D721Med (cell line): ENCODE measurements around the gene CLTCL1.

Experiments
- DNase-seq: peaks from one replicate; pipeline ENCODE4 v3.0.0; 2011; ENCODE audit warnings: low spot score; ENCODE audit not compliant: insufficient read length
- FAIRE-seq: peaks from 2 replicates; lab custom pipeline; 2011; peaks lifted over from hg19 to GRCh38; lab: Jason Lieb, UNC
- CTCF ChIP-seq: IDR thresholded peaks from 2 replicates; pipeline ENCODE4 v1.5.1; 2012; ENCODE audit warnings: mild to moderate bottlenecking, control low read depth; ENCODE audit not compliant: insufficient read depth; ENCODE audit errors: missing control alignments

Gene CLTCL1

GRCh38 chr22:19241593-19241906, 50.0 kb downstream of the CLTCL1 start:
- no peak for FAIRE-seq

DNA sequence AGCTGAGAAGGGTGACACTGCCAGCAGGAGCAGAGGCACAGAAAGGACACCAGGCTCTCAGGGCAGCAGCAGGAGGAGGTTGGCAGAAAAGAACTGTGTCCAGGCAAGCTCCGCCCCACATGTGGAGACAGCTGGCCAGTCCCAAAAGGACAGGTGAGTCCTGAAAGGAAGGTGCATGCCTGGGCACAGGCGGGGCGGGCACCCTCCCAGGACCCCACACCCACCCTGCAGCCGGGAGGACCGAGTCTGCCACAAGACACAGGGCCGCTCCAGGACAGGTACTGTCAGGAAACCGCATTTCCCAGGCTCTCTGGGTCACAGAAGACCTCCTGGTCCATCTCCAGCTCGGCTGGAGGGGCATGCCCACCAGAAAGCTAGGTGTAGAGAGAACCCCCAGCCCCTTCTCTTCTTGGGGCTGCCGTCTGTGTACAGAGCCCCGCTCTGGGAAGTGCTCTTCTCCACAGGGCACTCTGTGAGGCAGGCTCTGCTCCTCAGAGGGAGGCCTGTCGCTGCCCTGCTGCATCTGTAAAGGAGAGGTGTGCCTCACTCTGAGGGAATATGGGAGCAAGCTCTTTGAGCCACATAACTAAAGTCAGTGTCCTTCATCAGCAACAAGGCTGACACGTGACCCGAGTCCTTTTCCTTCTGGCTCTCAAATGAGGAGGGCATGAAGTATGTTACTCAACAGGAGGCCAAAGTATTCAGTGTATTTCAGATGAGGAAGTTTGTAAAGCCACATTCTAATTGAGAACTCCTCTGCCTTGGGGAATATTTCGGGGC, 50.5 kb downstream of the CLTCL1 start:
- FAIRE-seq = no peak
- DNase-seq = no peak

More at GRCh38 chr22:19241593-19241906, 50.0 kb downstream of the CLTCL1 start:
- DNase-seq = no peak
- TF ChIP-seq CTCF = no peak

GRCh38 chr22:19239464-19239863, 52.1 kb downstream of the CLTCL1 start:
- TF ChIP-seq CTCF = no peak
- FAIRE-seq = no peak
- DNase-seq = no peak

More for the DNA sequence above, 50.5 kb downstream of the CLTCL1 start:
- TF ChIP-seq CTCF = no peak

GRCh38 chr22:19238900-19239299, 52.6 kb downstream of the CLTCL1 start:
- FAIRE-seq (no peak), DNase-seq (no peak)
- no peak for TF ChIP-seq CTCF

DNA sequence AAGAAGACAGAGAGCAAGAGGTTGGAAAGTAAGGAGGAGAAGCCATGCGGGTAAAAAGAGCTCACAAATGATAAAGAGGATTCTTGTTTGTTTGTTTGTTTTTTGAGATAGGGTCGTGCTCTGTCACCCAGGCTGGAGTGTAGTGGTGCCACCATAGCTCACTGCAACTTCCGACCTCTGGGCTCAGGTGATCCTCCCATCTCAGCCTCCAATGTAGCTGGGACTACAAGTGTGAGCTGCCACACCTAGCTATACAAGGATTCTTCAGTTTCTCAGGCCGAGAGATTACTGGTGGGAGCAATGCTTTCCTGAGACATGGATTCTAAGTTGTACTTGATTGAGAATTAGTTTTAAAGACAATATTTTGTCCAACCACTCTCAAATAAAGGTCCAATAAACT, 55.6 kb downstream of the CLTCL1 start:
- FAIRE-seq = no peak
- TF ChIP-seq CTCF = no peak
- no peak for DNase-seq

- FAIRE-seq (no peak), DNase-seq (no peak)
- no peak for TF ChIP-seq CTCF
These were observed 57.2 kb downstream of the CLTCL1 start for GRCh38 chr22:19234126-19234896.
